NB4 (cell line): ENCODE data around the gene ATG4D.

ENCODE experiments used
- MYC ChIP-seq: IDR thresholded peaks from 2 replicates; pipeline ENCODE4 v1.6.1; 2011; ENCODE audit warnings: low read depth, low read length
- POLR2A ChIP-seq: IDR thresholded peaks from 2 replicates; pipeline ENCODE4 v1.6.1; 2011; ENCODE audit warnings: mild to moderate bottlenecking; ENCODE audit not compliant: insufficient read length; ENCODE audit errors: extremely low read depth
- TF ChIP-seq, protein P1 (sequence below): IDR thresholded peaks from one replicate; pipeline ENCODE4 v1.5.1; 2012; ENCODE audit warnings: low read depth, low read length

DNA sequence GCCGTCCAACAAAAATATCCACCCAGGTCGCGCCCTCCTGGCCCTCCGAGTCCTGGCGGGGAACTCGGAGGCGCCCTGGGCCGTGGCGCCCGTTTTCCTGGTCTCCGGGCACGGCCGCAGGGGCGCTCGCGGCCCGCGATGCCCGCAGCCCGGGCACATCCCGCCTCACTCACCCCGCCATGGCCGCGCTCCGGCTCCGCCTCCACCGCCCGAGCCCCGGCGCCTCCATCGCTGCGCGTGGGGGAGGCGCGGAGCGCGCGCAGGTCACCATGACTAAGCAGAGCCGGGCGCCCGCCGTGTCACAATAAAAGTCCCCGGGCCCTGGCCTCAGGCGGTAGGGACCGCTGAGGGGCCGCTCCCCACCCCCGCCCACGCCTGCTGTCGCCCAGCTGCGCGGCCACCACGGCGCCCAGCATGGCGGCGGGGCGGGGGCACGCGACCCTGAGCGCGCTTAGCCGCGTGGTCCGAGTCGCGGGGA lies 41.1 kb upstream of the ATG4D start:
- TF ChIP-seq, protein P1, sequence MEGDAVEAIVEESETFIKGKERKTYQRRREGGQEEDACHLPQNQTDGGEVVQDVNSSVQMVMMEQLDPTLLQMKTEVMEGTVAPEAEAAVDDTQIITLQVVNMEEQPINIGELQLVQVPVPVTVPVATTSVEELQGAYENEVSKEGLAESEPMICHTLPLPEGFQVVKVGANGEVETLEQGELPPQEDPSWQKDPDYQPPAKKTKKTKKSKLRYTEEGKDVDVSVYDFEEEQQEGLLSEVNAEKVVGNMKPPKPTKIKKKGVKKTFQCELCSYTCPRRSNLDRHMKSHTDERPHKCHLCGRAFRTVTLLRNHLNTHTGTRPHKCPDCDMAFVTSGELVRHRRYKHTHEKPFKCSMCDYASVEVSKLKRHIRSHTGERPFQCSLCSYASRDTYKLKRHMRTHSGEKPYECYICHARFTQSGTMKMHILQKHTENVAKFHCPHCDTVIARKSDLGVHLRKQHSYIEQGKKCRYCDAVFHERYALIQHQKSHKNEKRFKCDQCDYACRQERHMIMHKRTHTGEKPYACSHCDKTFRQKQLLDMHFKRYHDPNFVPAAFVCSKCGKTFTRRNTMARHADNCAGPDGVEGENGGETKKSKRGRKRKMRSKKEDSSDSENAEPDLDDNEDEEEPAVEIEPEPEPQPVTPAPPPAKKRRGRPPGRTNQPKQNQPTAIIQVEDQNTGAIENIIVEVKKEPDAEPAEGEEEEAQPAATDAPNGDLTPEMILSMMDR = no peak
- TF ChIP-seq MYC = peak; percentile 100
- peak; percentile 98 for TF ChIP-seq POLR2A
